Stimulated activated memory B cell treated with anti-CD40 and anti-IgM and Interleukin-4, amounts not matched to agents 10 μg/mL and 1 μg/mL and 100 μg/mL, for 72 hours (primary cell): ENCODE measurements around the gene IGSF22.

ENCODE experiments used
- ATAC-seq: fragments of 150-1000 bp; cut with Tn5 transposase; 2 replicates; pipeline ENCODE4 v1.10.0; 2021
- H3K27ac Mint-ChIP-seq: one replicate; pipeline ENCODE4 v1.8.0; 2022; ENCODE audit warnings: mild to moderate bottlenecking, mixed read lengths
- H3K27me3 Mint-ChIP-seq: one replicate; pipeline ENCODE4 v1.8.0; 2022; ENCODE audit warnings: mixed read lengths
- H3K36me3 Mint-ChIP-seq: one replicate; pipeline ENCODE4 v1.8.0; 2022; ENCODE audit warnings: mixed read lengths
- H3K4me1 Mint-ChIP-seq: one replicate; pipeline ENCODE4 v1.8.0; 2022; ENCODE audit warnings: mixed read lengths
- H3K4me3 Mint-ChIP-seq: one replicate; pipeline ENCODE4 v1.8.0; 2022; ENCODE audit warnings: mild to moderate bottlenecking, moderate library complexity, mixed read lengths
- H3K9me3 Mint-ChIP-seq: one replicate; pipeline ENCODE4 v1.8.0; 2022; ENCODE audit warnings: mixed read lengths

IGSF22 gene

GRCh38 chr11:18707811-18708340, 18.1 kb downstream of the IGSF22 start:
- Mint-ChIP-seq H3K9me3 (no peaks in the 10 kb centered on the region), H3K27me3 (peaks cover 10% of the 10 kb centered on the region), H3K4me3 (no peak overlapping the region), H3K27ac (no peak overlapping the region), H3K4me1 (peaks cover 18% of the 10 kb centered on the region), H3K36me3 (no peaks in the 10 kb centered on the region)
- ATAC-seq: no peak

GRCh38 chr11:18706330-18707243, 19.4 kb downstream of the IGSF22 start:
- peaks cover 10% of the 10 kb centered on the region for H3K27me3 Mint-ChIP-seq
- peaks cover 18% of the 10 kb centered on the region for H3K4me1 Mint-ChIP-seq
- no peaks in the 10 kb centered on the region for H3K36me3 Mint-ChIP-seq
- peak; percentile 68 for ATAC-seq
- H3K9me3 Mint-ChIP-seq: no peaks in the 10 kb centered on the region
- peak overlapping the region; percentile 94 for H3K4me3 Mint-ChIP-seq
- H3K27ac Mint-ChIP-seq: peak overlapping the region; percentile 86

DNA sequence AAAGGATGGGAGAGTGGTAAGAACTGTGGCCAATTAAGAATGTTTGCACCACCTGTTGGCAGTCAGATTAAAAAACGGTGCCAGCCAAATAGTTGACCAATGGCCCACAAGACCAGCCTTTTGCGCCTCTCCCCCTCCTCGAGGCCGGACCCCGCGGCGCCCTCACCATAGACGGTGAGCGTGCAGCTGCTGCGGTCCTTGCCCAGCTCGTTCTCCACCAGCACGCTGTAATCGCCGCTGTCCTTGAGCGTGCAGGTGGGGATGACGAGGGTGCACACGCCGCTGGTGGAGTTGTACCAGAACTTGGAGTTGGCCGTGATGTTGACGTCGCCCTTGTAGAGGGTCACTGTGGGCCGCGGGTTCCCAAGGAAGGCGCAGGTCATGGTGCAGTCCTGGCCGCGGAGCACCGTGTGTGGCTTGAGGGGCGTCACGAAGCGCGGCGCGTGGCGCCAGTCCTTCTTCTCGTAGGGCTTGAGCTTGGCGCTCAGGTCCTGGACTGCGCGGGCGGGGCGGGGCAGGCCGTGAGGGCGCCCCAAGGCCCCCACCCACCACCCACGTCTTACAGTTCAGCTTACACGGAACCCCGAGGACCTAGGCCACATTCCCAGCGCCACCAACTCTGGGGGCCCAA, 20.2 kb downstream of the IGSF22 start:
- H3K9me3 Mint-ChIP-seq: no peaks in the 10 kb centered on the region
- H3K36me3 Mint-ChIP-seq: no peaks in the 10 kb centered on the region
- H3K4me3 Mint-ChIP-seq: peak overlapping the region; percentile 44
- peak overlapping the region; percentile 86 for H3K27ac Mint-ChIP-seq
- ATAC-seq: peak; percentile 39
- peaks cover 18% of the 10 kb centered on the region for H3K4me1 Mint-ChIP-seq
- H3K27me3 Mint-ChIP-seq: peaks cover 11% of the 10 kb centered on the region

- ATAC-seq: no peak
- Mint-ChIP-seq H3K9me3 (no peaks in the 10 kb centered on the region), H3K4me1 (peaks cover 25% of the 10 kb centered on the region), H3K27ac (no peak overlapping the region), H3K4me3 (no peak overlapping the region), H3K27me3 (peaks cover 22% of the 10 kb centered on the region), H3K36me3 (no peaks in the 10 kb centered on the region)
Measured at GRCh38 chr11:18704698-18705097, 21.3 kb downstream of the IGSF22 start.

DNA sequence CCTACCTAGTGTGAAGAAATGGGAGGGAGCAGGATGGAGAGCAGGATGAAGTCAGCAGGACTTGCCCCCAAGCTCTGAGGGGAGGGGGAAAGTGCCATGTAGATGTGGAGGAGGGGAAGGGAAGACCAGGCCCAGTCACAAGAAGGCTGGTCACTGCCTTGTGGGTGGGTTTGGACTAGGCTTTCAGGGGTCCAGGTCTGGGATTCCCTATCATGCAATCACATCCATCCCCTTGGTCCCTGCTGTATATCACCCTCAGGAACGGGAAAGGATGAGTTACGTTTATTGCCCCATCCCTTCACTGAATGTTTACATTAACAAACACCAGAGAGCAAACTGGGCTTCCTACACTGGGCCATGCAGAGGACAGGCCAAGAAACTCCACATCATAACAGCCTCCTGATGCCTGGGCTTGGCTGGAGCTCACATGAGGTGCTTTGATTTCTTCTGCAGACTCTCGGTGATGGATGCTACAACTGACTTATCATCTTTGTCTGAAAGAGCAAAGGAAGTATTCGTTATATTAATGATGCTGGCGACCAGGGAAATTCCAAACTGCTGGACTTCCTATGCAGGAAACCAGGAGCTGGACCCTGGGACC, 21.8 kb downstream of the IGSF22 start:
- Mint-ChIP-seq H3K36me3 (no peaks in the 10 kb centered on the region), H3K4me1 (peaks cover 30% of the 10 kb centered on the region), H3K4me3 (no peak overlapping the region), H3K27me3 (peaks cover 27% of the 10 kb centered on the region), H3K9me3 (no peaks in the 10 kb centered on the region), H3K27ac (no peak overlapping the region)
- ATAC-seq: no peak

DNA sequence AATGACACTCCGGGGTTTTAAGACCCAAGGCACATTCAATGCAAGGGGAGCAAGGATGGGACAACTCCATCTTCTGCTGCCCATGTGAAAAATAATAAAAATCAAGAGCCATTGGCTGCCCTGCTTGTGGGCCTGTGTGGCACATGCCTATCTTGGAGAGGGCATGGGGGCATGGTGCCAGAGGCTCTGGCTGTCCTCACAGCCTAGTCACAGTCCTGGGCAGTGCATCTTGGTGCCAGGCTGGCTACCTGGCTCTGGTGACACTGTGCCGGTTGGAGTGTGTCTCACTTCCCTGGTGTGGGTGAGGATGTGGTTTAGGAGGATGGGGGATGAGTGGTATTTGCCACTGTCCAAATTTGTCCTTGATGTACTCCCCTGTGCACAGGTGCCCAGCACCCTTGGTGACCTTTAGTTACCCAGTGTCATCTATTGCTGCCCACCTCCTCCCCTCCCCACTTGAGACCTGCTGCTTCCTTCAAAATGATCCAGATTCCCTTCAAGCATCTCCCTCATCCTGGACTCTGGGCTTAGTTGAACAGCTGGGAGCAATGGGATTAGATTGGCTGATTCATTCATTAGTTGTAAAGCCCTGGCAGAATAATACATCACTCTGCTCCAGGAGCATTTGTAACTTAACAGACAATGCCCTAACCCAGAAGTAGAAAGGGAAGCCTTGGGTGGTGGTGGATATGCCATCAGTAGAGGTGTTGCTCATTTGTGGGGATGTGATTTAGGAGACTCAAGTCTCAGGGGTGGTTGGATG, 22.8 kb downstream of the IGSF22 start:
- H3K4me1 Mint-ChIP-seq: peaks cover 34% of the 10 kb centered on the region
- ATAC-seq: no peak
- H3K9me3 Mint-ChIP-seq: no peaks in the 10 kb centered on the region
- H3K27ac Mint-ChIP-seq: no peak overlapping the region
- H3K36me3 Mint-ChIP-seq: no peaks in the 10 kb centered on the region
- no peak overlapping the region for H3K4me3 Mint-ChIP-seq
- peaks cover 28% of the 10 kb centered on the region for H3K27me3 Mint-ChIP-seq

DNA sequence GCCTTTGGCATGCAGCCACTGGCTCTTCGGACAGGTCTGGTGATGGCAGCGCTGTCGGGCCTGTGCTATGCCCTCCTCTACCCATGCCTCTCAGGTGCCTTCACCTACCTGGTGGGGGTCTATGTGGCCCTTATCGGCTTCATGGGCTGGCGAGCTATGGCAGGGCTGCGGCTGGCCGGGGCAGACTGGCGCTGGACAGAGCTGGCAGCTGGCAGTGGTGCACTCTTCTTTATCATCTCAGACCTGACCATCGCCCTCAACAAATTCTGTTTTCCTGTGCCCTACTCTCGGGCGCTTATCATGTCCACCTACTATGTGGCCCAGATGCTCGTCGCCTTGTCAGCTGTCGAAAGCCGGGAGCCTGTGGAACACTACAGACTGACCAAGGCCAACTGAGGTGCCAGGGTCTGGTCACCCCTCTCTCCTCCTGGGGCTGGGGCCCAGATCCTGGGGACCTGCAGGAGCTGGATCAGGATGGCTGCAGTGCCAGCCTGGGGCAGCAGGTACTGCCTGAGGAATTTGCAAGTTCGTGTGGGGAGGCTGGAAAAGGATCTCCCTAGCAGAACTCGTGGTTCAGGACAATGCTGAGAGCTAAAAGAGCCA, 24.3 kb downstream of the IGSF22 start:
- Mint-ChIP-seq H3K27ac (no peak overlapping the region), H3K27me3 (peaks cover 24% of the 10 kb centered on the region), H3K4me3 (no peak overlapping the region), H3K36me3 (no peaks in the 10 kb centered on the region), H3K9me3 (no peaks in the 10 kb centered on the region), H3K4me1 (peaks cover 35% of the 10 kb centered on the region)
- no peak for ATAC-seq

- ATAC-seq: no peak
- Mint-ChIP-seq H3K27me3 (peaks cover 18% of the 10 kb centered on the region), H3K9me3 (no peaks in the 10 kb centered on the region), H3K4me3 (no peak overlapping the region), H3K36me3 (no peaks in the 10 kb centered on the region), H3K27ac (no peak overlapping the region), H3K4me1 (peaks cover 28% of the 10 kb centered on the region)
Measured at GRCh38 chr11:18700872-18701271, 25.1 kb downstream of the IGSF22 start.

DNA sequence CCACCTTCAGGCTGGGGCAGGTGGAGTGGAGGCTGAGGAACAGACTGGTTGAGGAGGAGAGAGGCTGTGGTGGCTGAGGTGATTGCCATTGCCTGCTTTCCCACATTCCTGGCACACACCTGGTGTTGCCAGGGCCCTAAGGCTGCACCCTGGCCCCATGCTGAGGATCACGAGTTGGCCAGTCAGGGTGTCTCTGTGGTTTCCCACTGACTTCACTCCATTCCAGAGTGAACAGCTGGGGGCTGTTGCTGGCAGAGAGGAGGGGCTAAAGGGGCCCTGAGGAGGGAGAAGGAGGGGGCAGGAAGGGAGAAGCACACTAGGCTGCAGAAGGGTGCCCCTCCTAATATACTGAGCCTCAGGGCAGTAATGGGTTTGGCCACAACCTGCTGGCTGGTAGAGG, 25.6 kb downstream of the IGSF22 start:
- no peak overlapping the region for H3K4me3 Mint-ChIP-seq
- H3K27me3 Mint-ChIP-seq: peaks cover 18% of the 10 kb centered on the region
- no peaks in the 10 kb centered on the region for H3K9me3 Mint-ChIP-seq
- H3K4me1 Mint-ChIP-seq: peaks cover 28% of the 10 kb centered on the region
- no peak overlapping the region for H3K27ac Mint-ChIP-seq
- H3K36me3 Mint-ChIP-seq: no peaks in the 10 kb centered on the region
- no peak for ATAC-seq

DNA sequence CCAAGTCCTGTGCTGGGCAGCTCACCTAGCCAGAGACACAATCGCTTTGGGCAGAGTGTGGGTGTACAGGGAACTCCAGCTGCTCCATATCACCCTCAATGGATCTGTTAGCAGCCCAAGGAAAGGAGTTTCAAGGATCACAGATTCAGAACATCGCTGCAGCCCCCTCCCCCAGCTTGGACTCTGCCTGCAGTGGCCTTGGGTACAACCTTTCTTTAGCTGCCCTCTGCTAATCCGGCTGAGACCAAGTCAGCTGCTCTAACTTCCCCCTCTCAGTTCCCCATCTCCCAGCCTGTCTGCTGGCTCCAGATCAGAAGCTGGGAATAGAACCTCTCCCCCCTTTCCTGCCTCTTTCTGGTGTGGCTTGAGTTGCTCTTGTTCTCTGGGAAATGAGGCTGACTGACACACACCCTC, 26.1 kb downstream of the IGSF22 start:
- Mint-ChIP-seq H3K9me3 (no peaks in the 10 kb centered on the region), H3K4me1 (peaks cover 24% of the 10 kb centered on the region), H3K4me3 (peak overlapping the region; percentile 78), H3K27me3 (peaks cover 18% of the 10 kb centered on the region), H3K27ac (peak overlapping the region; percentile 14), H3K36me3 (no peaks in the 10 kb centered on the region)
- ATAC-seq: no peak

- peaks cover 21% of the 10 kb centered on the region for H3K4me1 Mint-ChIP-seq
- no peak for ATAC-seq
Measured at GRCh38 chr11:18699269-18699596, 26.8 kb downstream of the IGSF22 start.

GRCh38 chr11:18698341-18699268, 27.4 kb downstream of the IGSF22 start, which contains the start of gene TMEM86A:
Gene TMEM86A (plus strand): TSS chr11:18698779. CDS start chr11:18698887, 108 bp downstream.
- no peaks in the 10 kb centered on the region for H3K36me3 Mint-ChIP-seq
- peaks cover 18% of the 10 kb centered on the region for H3K27me3 Mint-ChIP-seq
- ATAC-seq: peak; percentile 95
- peak within 1 kb of the TSS; percentile 78 for H3K4me3 Mint-ChIP-seq
- peak within 1 kb of the TSS; percentile 48 for H3K27ac Mint-ChIP-seq
- no peaks in the 10 kb centered on the region for H3K9me3 Mint-ChIP-seq
- H3K4me1 Mint-ChIP-seq: peaks cover 21% of the 10 kb centered on the region

More at GRCh38 chr11:18699269-18699596, 26.8 kb downstream of the IGSF22 start:
- H3K36me3 Mint-ChIP-seq: no peaks in the 10 kb centered on the region
- peak overlapping the region; percentile 14 for H3K27ac Mint-ChIP-seq
- no peaks in the 10 kb centered on the region for H3K9me3 Mint-ChIP-seq
- peaks cover 18% of the 10 kb centered on the region for H3K27me3 Mint-ChIP-seq
- H3K4me3 Mint-ChIP-seq: peak overlapping the region; percentile 78

DNA sequence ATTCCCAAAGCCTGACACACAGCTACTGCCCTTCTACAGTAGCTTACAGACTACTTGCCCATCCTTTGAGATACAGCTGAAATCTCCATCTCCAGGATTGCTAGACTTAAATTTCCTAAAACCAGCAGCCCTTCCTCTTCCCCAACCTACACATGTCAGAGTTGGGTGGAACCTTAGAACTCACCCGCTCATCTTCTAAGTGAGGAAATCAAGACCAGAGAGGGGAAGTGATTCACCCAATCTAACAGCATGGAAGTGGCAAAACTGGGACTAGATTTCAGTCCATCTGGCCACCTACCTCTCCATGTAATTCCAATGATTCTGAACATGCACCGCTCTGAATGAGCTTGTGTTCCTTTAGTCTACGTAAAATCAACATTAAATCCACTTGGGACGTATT, 28.4 kb downstream of the IGSF22 start:
- Mint-ChIP-seq H3K9me3 (no peaks in the 10 kb centered on the region), H3K27me3 (peaks cover 18% of the 10 kb centered on the region), H3K4me3 (no peak overlapping the region), H3K36me3 (no peaks in the 10 kb centered on the region), H3K4me1 (peaks cover 21% of the 10 kb centered on the region), H3K27ac (no peak overlapping the region)
- no peak for ATAC-seq
